DOHH2 (cell line): ENCODE measurements around the gene SLC6A19.

ENCODE experiments used
- H3F3A ChIP-seq: fragments of 200-600 bp; sonication (generic), shearing (Covaris generic); 2 replicates; pipeline ENCODE4 v1.6.0; 2016; ENCODE audit warnings: antibody characterized with exemption, mild to moderate bottlenecking; ENCODE audit not compliant: control insufficient read depth, insufficient read depth
- H3K27ac ChIP-seq: fragments of 200-600 bp; sonication (generic); 2 replicates; pipeline ENCODE4 v1.5.1; 2014; ENCODE audit warnings: low read depth, mild to moderate bottlenecking, low read length, moderate library complexity
- H3K27me3 ChIP-seq: fragments of 200-600 bp; sonication (generic); 2 replicates; pipeline ENCODE4 v1.6.1; 2014; ENCODE audit warnings: mild to moderate bottlenecking, low read length, mixed read lengths; ENCODE audit not compliant: control insufficient read depth
- H3K36me3 ChIP-seq: fragments of 200-600 bp; sonication (generic); 2 replicates; pipeline ENCODE4 v1.6.1; 2014; ENCODE audit warnings: mild to moderate bottlenecking, low read length, moderate library complexity, mixed read lengths; ENCODE audit not compliant: control insufficient read depth
- H3K4me1 ChIP-seq: fragments of 200-600 bp; sonication (generic); 2 replicates; pipeline ENCODE4 v1.6.1; 2014; ENCODE audit warnings: mild to moderate bottlenecking, low read length, mixed read lengths; ENCODE audit not compliant: control insufficient read depth
- H3K4me2 ChIP-seq: fragments of 200-600 bp; sonication (generic); 2 replicates; pipeline ENCODE4 v1.6.0; 2014; ENCODE audit warnings: mild to moderate bottlenecking, low read length, moderate library complexity
- H3K4me3 ChIP-seq: fragments of 200-600 bp; sonication (generic); 2 replicates; pipeline ENCODE4 v1.5.1; 2014; ENCODE audit warnings: mild to moderate bottlenecking, low read length, mixed read lengths
- H3K79me2 ChIP-seq: fragments of 200-600 bp; sonication (generic); 2 replicates; pipeline ENCODE4 v1.6.1; 2014; ENCODE audit warnings: mild to moderate bottlenecking, low read length, mixed read lengths; ENCODE audit not compliant: control insufficient read depth
- H3K9me2 ChIP-seq: fragments of 200-600 bp; sonication (generic); replicated peaks from 2 replicates; pipeline ENCODE4 v1.6.1; 2014; ENCODE audit warnings: mild to moderate bottlenecking, low read length, mixed read lengths; ENCODE audit not compliant: control insufficient read depth
- H3K9me3 ChIP-seq: fragments of 200-600 bp; sonication (generic); 2 replicates; pipeline ENCODE4 v1.6.1; 2014; ENCODE audit warnings: antibody characterized with exemption, low read length, mixed read lengths; ENCODE audit not compliant: control insufficient read depth, insufficient read depth
- H4K20me1 ChIP-seq: fragments of 200-600 bp; sonication (generic); 2 replicates; pipeline ENCODE4 v1.6.0; 2014; ENCODE audit warnings: low read depth, mild to moderate bottlenecking, antibody characterized with exemption, low read length, moderate library complexity; ENCODE audit not compliant: control insufficient read depth, insufficient read depth
- EZH2phosphoT487 ChIP-seq: fragments of 200-600 bp; sonication (generic); IDR thresholded peaks from 2 replicates; pipeline ENCODE4 v1.6.1; 2017; ENCODE audit warnings: borderline replicate concordance, mild to moderate bottlenecking, antibody characterized with exemption, low read length, moderate library complexity, mixed read lengths
- TF ChIP-seq, protein P1 (sequence below): fragments of 200-600 bp; sonication (generic); IDR thresholded peaks from one replicate; pipeline ENCODE4 v1.5.1; 2014; ENCODE audit warnings: antibody characterized with exemption, mild to moderate bottlenecking, low read depth, low read length; ENCODE audit not compliant: poor library complexity, severe bottlenecking

Gene SLC6A19

DNA sequence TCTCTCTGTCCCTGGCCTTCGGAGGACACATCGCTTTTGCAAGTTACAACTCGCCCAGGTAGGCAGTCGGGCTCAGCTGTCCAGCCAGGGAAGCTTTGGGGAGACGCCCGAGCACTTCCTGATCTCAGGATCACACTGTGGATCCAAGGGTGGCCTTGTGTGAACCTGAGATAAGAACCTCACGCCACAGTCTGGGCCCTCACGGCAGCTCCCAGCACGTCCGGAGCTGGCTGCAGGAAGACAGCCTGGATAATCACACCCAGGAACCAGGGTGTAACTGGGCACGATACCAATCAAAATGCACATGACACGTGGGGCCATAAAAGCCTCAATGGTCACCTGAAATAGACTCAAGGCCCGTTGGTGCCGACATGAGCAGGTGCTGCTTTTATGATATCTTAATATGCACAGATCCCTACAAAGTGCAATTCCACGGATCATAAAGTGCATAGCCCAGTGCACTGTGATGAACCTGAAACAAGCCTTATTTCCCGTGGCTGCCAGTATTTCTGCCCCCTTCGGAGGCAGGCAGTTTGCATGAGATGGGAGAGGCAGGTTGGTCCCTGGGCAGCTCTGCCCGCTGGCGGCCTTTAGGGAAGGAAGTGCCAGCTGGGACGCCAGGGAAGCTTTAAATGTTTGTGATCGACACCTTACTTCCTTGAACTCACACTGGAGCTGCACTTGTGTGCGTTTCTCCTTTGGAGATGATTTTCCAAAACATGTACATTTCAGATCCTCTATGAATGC, 38.3 kb downstream of the SLC6A19 start:
- Histone ChIP-seq H3K27me3 (no peaks in the 10 kb centered on the region), H3F3A (no peaks in the 10 kb centered on the region), H3K9me3 (peaks cover 17% of the 10 kb centered on the region), H3K4me1 (no peaks in the 10 kb centered on the region), H3K4me3 (no peak overlapping the region), H3K9me2 (no peaks in the 10 kb centered on the region), H3K79me2 (no peaks in the 10 kb centered on the region), H4K20me1 (no peaks in the 10 kb centered on the region), H3K4me2 (no peak overlapping the region), H3K36me3 (no peaks in the 10 kb centered on the region), H3K27ac (no peak overlapping the region)
- TF ChIP-seq EZH2phosphoT487 = no peak
- TF ChIP-seq, protein P1, sequence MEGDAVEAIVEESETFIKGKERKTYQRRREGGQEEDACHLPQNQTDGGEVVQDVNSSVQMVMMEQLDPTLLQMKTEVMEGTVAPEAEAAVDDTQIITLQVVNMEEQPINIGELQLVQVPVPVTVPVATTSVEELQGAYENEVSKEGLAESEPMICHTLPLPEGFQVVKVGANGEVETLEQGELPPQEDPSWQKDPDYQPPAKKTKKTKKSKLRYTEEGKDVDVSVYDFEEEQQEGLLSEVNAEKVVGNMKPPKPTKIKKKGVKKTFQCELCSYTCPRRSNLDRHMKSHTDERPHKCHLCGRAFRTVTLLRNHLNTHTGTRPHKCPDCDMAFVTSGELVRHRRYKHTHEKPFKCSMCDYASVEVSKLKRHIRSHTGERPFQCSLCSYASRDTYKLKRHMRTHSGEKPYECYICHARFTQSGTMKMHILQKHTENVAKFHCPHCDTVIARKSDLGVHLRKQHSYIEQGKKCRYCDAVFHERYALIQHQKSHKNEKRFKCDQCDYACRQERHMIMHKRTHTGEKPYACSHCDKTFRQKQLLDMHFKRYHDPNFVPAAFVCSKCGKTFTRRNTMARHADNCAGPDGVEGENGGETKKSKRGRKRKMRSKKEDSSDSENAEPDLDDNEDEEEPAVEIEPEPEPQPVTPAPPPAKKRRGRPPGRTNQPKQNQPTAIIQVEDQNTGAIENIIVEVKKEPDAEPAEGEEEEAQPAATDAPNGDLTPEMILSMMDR = no peak

DNA sequence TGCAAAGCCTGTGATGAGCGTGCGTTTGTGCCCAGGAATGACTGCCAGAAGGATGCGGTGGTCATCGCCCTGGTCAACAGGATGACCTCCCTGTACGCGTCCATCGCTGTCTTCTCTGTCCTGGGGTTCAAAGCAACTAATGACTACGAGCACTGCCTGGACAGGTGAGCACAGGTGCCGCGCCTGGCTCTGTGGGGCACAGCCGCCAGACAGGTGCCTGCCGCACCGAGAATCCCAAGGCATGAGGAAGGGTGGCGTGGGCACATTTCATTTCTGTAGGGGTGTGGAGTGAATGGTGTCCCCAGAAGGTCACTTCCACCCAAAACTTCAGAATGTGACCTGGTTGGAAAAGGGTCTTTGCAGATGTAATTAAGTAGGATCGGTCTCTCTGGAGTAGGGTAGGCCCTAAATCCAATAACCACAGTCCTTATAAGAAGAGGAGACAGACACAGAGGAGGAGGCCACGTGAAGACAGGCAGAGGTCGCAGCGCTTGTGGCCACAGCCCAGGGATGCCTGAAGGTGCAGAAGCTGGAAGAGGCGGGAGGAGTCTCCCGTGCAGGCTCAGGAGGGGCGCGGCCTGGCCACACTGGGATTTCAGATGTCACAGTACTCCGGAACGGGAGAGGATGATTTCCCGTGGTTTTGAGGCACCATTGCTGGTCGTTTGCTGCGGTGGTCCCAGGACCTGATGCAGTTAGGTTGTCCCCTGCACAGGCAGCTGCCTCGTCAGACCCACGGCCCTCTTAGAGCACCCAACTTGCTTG, 39.3 kb downstream of the SLC6A19 start:
- Histone ChIP-seq H3K4me3 (no peak overlapping the region), H3K9me3 (peaks cover 11% of the 10 kb centered on the region), H4K20me1 (no peaks in the 10 kb centered on the region), H3K4me1 (no peaks in the 10 kb centered on the region), H3K79me2 (no peaks in the 10 kb centered on the region), H3K9me2 (no peaks in the 10 kb centered on the region), H3K27me3 (no peaks in the 10 kb centered on the region), H3K27ac (no peak overlapping the region), H3F3A (no peaks in the 10 kb centered on the region), H3K36me3 (no peaks in the 10 kb centered on the region), H3K4me2 (no peak overlapping the region)
- TF ChIP-seq EZH2phosphoT487 = no peak
- TF ChIP-seq, protein P1 = no peak

DNA sequence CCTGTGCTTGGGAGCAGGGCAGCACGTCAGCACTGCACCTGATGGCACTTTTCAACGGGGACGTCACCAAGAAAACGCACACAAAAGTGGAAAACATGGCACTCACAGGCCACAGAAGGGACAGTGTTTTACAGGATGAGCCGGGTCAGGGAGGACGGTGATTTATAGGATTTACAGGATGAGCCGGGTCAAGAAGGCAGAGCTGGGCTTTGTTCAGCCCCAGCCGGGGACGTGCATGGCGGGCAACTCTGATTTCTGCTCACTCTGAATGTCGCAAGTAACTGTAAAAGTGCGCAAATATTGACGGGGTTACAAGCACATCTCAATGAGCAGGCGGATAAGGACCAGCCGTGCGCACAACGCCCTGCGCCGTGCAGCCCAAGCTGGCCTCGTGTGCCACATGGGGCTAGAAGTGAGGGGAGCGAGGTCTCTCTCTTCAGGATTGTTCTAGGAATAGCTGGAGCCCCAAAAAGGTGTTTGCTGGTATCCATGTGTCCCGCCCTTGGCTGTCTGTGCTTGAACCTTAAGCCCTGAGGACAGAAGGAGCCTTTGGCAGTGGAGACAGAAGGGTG, 40.2 kb downstream of the SLC6A19 start:
- H3K27ac ChIP-seq = no peak overlapping the region
- no peaks in the 10 kb centered on the region for H3K27me3 ChIP-seq
- no peaks in the 10 kb centered on the region for H3K36me3 ChIP-seq
- H3K79me2 ChIP-seq = no peaks in the 10 kb centered on the region
- no peaks in the 10 kb centered on the region for H4K20me1 ChIP-seq
- TF ChIP-seq EZH2phosphoT487 = no peak
- TF ChIP-seq, protein P1 = no peak
- no peak overlapping the region for H3K4me2 ChIP-seq
- H3K4me3 ChIP-seq = no peak overlapping the region
- no peaks in the 10 kb centered on the region for H3F3A ChIP-seq
- H3K4me1 ChIP-seq = no peaks in the 10 kb centered on the region
- H3K9me2 ChIP-seq = no peaks in the 10 kb centered on the region
- H3K9me3 ChIP-seq = peaks cover 1% of the 10 kb centered on the region; the same call in 1 of the 2 replicates
